Esophagus muscularis mucosa (tissue), 4 donors: ENCODE data around the gene MOB1A. TPM values are rescaled to one million over a fixed set of nuclear protein-coding genes. Genes with fewer than 3 reads are reported as not detected.
A peak's percentile ranks its signal among the peaks of the same experiment; 100 is the strongest.

Source experiments
- DNase-seq: peaks from one replicate; pipeline ENCODE4 v3.0.0-alpha.2; 2017; ENCODE audit errors: extremely low spot score
- H3K27ac ChIP-seq, 4 donors: fragments of 200-600 bp; sonication (generic); replicated peaks in 1 of 4; 1 replicate in 3 of 4; 2 replicates in 1 of 4; pipeline ENCODE4 v1.5.1; 2016 to 2019; ENCODE audit warnings: mild to moderate bottlenecking in 1 of 4
- H3K27me3 ChIP-seq, 4 donors: fragments of 200-600 bp; sonication (generic); one replicate each; pipeline versions ENCODE4 v1.5.1 to v1.6.0; 2016 to 2019
- H3K36me3 ChIP-seq, 4 donors: fragments of 200-600 bp; sonication (generic); one replicate each; pipeline ENCODE4 v1.5.1; 2016 to 2019
- H3K4me1 ChIP-seq, 4 donors: fragments of 200-600 bp; sonication (generic); one replicate each; pipeline ENCODE4 v1.5.1; 2016 to 2019
- H3K4me3 ChIP-seq, 4 donors: fragments of 200-600 bp; sonication (generic); 1 replicate in 2 of 4; 2 replicates in 2 of 4; pipeline ENCODE4 v1.5.1; 2016 to 2019; ENCODE audit warnings: mild to moderate bottlenecking in 4 of 4, moderate library complexity in 1 of 4
- H3K9me3 ChIP-seq, 4 donors: fragments of 200-600 bp; sonication (generic); 1 replicate in 3 of 4; 2 replicates in 1 of 4; pipeline ENCODE4 v1.5.1; 2016 to 2019
- EP300 ChIP-seq: sonication (generic); formaldehyde crosslinking; IDR thresholded peaks from one replicate; pipeline ENCODE4 v1.6.1; 2017; ENCODE audit warnings: antibody characterized with exemption
- POLR2A ChIP-seq: fragments of 450-650 bp; IDR thresholded peaks from one replicate; pipeline ENCODE4 v1.6.1; 2017; ENCODE audit warnings: antibody characterized with exemption, moderate library complexity, mild to moderate bottlenecking, low read depth
- POLR2AphosphoS5 ChIP-seq, 2 donors: sonication (generic); formaldehyde crosslinking; IDR thresholded peaks; one replicate each; pipeline ENCODE4 v1.6.1; 2017; ENCODE audit warnings: antibody characterized with exemption in 2 of 2
- WGBS: methylation state at CpG from one replicate; pipeline ENCODE4 v1.1.5; 2018; 5-methylcytosine and 5-hydroxymethylcytosine counted together
- intact Hi-C: fragments of 100-400 bp; cut with DNase I; formaldehyde crosslinking; loops from one replicate; pipeline ENCODE4 v1.15.1; 2023
- total RNA-seq, 4 donors: library from RNA; depleted of rRNA; stranded (reverse); fragments of >200 nt; gene quantifications; one replicate each; pipeline versions ENCODE4 v1.1.0 to v1.2.1, GENCODE V29; 2016
- TF ChIP-seq, protein P1 (sequence below), 3 experiments: fragments of 200-600 bp in 2 of 3; fragments of 450-650 bp in 1 of 3; sonication (generic) in 2 of 3; IDR thresholded peaks; one replicate each; pipeline ENCODE4 v1.5.1; 2017 to 2019; ENCODE audit warnings: antibody characterized with exemption in 3 of 3, mild to moderate bottlenecking in 2 of 3, moderate library complexity in 1 of 3

The MOB1A gene
- total RNA-seq, 4 donors from 2014 or later: 102 to 129 (median 106) TPM

GRCh38 chr2:74205596-74205995 is 26.9 kb upstream of the MOB1A start:
- no peak for TF ChIP-seq POLR2AphosphoS5 (IDR thresholded peaks at IDR 0.05)
- TF ChIP-seq, protein P1, sequence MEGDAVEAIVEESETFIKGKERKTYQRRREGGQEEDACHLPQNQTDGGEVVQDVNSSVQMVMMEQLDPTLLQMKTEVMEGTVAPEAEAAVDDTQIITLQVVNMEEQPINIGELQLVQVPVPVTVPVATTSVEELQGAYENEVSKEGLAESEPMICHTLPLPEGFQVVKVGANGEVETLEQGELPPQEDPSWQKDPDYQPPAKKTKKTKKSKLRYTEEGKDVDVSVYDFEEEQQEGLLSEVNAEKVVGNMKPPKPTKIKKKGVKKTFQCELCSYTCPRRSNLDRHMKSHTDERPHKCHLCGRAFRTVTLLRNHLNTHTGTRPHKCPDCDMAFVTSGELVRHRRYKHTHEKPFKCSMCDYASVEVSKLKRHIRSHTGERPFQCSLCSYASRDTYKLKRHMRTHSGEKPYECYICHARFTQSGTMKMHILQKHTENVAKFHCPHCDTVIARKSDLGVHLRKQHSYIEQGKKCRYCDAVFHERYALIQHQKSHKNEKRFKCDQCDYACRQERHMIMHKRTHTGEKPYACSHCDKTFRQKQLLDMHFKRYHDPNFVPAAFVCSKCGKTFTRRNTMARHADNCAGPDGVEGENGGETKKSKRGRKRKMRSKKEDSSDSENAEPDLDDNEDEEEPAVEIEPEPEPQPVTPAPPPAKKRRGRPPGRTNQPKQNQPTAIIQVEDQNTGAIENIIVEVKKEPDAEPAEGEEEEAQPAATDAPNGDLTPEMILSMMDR (IDR thresholded peaks at IDR 0.05): no peak
- no peak for TF ChIP-seq POLR2A
- TF ChIP-seq EP300: no peak
- H3K9me3 ChIP-seq: no peaks in the 10 kb centered on the region
- WGBS: 75% methylated on average over 6 of the region's 6 CpGs
- no peak overlapping the region for H3K4me3 ChIP-seq
- no peaks in the 10 kb centered on the region for H3K27me3 ChIP-seq
- intact Hi-C loops: no loop called here
- H3K4me1 ChIP-seq: peaks cover 12 to 35% (median 21%) of the 10 kb centered on the region in 4 donors
- no peak for DNase-seq
- peak overlapping the region in 1 of 4 donors; percentile 31 for H3K27ac ChIP-seq
- H3K36me3 ChIP-seq: peaks cover 0 to 39% (median 14%) of the 10 kb centered on the region in 4 donors

- Histone ChIP-seq H3K4me1 (peaks cover 13 to 35% (median 24%) of the 10 kb centered on the region in 4 donors), H3K27me3 (no peaks in the 10 kb centered on the region), H3K36me3 (peaks cover 0 to 35% (median 11%) of the 10 kb centered on the region in 4 donors), H3K4me3 (no peak overlapping the region), H3K9me3 (no peaks in the 10 kb centered on the region), H3K27ac (no peak overlapping the region)
- DNase-seq: no peak
- WGBS: 89% methylated on average over 5 of the region's 5 CpGs
- TF ChIP-seq, protein P1 (IDR thresholded peaks at IDR 0.05): no peak
- no peak for TF ChIP-seq POLR2A
- no peak for TF ChIP-seq EP300
- no peak for TF ChIP-seq POLR2AphosphoS5 (IDR thresholded peaks at IDR 0.05)
- intact Hi-C loops: no loop called here
These were observed 26.4 kb upstream of the MOB1A start for GRCh38 chr2:74205113-74205512.

DNA sequence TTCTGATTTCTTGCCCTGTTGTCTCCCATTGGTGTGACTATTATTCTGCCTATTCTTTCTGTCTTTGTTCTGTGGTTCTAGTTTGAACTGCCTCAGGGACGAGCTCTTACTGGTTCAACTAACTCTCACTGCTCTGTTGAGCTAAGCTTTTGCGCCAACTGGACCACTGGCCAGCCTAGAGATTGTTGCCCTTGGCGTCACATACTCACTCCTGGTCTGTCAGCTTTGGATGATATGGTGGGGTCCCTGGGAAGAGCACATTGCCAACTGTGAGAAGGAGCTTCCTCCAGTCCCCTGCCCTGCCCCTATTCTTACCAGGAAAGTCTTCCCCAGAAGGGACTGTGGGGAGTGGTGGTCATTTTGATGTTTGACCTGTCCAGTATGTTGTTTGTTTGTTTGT is 25.8 kb upstream of the MOB1A start:
- WGBS: 98% methylated on average over 3 of the region's 3 CpGs
- Histone ChIP-seq H3K27ac (peak overlapping the region in 1 of 4 donors; percentile 7), H3K4me1 (peaks cover 19 to 42% (median 31%) of the 10 kb centered on the region in 4 donors)

DNA sequence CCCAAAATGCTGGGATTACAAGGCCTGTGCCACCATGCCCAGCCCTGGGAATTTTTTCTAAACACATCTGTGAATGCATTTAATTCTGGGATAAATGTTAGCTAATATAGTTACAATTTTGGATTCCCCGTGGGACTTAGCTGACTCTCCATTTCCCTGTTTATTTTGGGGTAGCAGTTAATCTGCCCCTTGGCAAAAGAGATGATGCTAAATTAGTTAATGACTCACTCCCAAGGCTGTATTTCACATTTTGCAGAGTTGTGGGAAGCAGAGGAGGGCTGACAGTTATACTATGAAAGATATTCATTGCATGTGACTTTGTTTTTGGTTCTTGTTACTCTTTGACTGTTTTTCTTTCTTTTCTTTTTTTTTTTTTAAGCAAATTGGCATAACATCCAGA is 22.9 kb upstream of the MOB1A start:
- intact Hi-C loops: no loop called here
- Histone ChIP-seq H3K27ac (peak overlapping the region in 3 of 4 donors; percentile 14 to 98 (median 40)), H3K9me3 (no peaks in the 10 kb centered on the region), H3K27me3 (no peaks in the 10 kb centered on the region), H3K4me3 (no peak overlapping the region), H3K36me3 (peaks cover 0 to 7% (median 0%) of the 10 kb centered on the region in 4 donors), H3K4me1 (peaks cover 19 to 49% (median 42%) of the 10 kb centered on the region in 4 donors)
- DNase-seq: no peak
- TF ChIP-seq POLR2AphosphoS5 (IDR thresholded peaks at IDR 0.05) (no peak), EP300 (no peak), POLR2A (no peak)
- TF ChIP-seq, protein P1 (IDR thresholded peaks at IDR 0.05): no peak
- WGBS: 29% methylated on average over 1 of the region's 1 CpG

More for the DNA sequence above, 25.8 kb upstream of the MOB1A start:
- no peak for TF ChIP-seq POLR2A
- TF ChIP-seq POLR2AphosphoS5 (IDR thresholded peaks at IDR 0.05): no peak
- TF ChIP-seq, protein P1 (IDR thresholded peaks at IDR 0.05): no peak
- TF ChIP-seq EP300: no peak
- intact Hi-C loops: no loop called here
- Histone ChIP-seq H3K36me3 (peaks cover 0 to 28% (median 8%) of the 10 kb centered on the region in 4 donors), H3K27me3 (no peaks in the 10 kb centered on the region), H3K9me3 (no peaks in the 10 kb centered on the region), H3K4me3 (no peak overlapping the region)
- DNase-seq: no peak

DNA sequence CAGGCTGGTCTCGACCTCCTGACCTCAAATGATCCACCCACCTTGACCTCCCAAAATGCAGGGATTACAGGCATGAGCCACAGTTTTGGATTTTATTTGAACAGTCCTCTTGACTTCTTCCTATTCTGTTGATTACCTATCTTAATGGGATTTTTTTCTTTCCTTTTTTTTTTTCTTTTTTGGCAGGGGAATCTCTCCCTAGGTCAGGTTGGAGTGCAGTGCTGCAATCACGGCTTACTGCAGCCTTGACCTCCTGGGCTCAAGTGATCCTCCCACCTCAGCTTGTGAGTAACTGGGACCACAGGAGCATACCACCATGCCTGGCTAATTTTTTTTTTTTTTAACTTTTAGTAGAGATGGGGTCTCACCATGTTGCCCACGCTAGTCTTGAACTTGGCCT is 22.5 kb upstream of the MOB1A start:
- TF ChIP-seq, protein P1 (IDR thresholded peaks at IDR 0.05): no peak
- no peak for TF ChIP-seq POLR2AphosphoS5 (IDR thresholded peaks at IDR 0.05)
- no peak for TF ChIP-seq POLR2A
- TF ChIP-seq EP300: no peak
- H3K9me3 ChIP-seq: no peaks in the 10 kb centered on the region
- no peaks in the 10 kb centered on the region for H3K27me3 ChIP-seq
- peak overlapping the region in 3 of 4 donors; percentile 14 to 98 (median 40) for H3K27ac ChIP-seq
- 88% methylated on average over 3 of the region's 3 CpGs for WGBS
- no peak for DNase-seq
- H3K4me3 ChIP-seq: no peak overlapping the region
- H3K4me1 ChIP-seq: peaks cover 17 to 45% (median 38%) of the 10 kb centered on the region in 4 donors
- intact Hi-C loops: no loop called here
- H3K36me3 ChIP-seq: peaks cover 0 to 7% (median 0%) of the 10 kb centered on the region in 4 donors
